Astrocyte (in vitro differentiated cells and primary cell): Measurements from ENCODE around the gene NFAT5. TPM values are rescaled to one million over a fixed set of nuclear protein-coding genes. Genes with fewer than 3 reads are reported as not detected.

ENCODE experiments used
- DNase-seq: peaks from one replicate; pipeline ENCODE4 v3.0.0-alpha.2; 2010; ENCODE audit warnings: low read depth
- FAIRE-seq: peaks from 2 replicates; lab custom pipeline; 2011; peaks lifted over from hg19 to GRCh38; lab: Jason Lieb, UNC
- H2AFZ ChIP-seq: 2 replicates; pipeline ENCODE4 v1.6.0; 2012; ENCODE audit warnings: low read depth, low read length, inconsistent platforms
- H3K27ac ChIP-seq: 2 replicates; pipeline ENCODE4 v1.5.1; 2011; ENCODE audit warnings: low read depth, low read length, inconsistent platforms
- H3K27me3 ChIP-seq: 2 replicates; pipeline ENCODE4 v1.6.0; 2011; ENCODE audit warnings: low read length, inconsistent platforms; ENCODE audit not compliant: insufficient read depth
- H3K36me3 ChIP-seq: 2 replicates; pipeline ENCODE4 v1.5.1; 2011; ENCODE audit warnings: low read length, inconsistent platforms; ENCODE audit not compliant: insufficient read depth
- H3K4me1 ChIP-seq: 2 replicates; pipeline ENCODE4 v1.5.1; 2011; ENCODE audit warnings: low read length, inconsistent platforms; ENCODE audit not compliant: insufficient read depth
- H3K4me2 ChIP-seq: 2 replicates; pipeline ENCODE4 v1.6.0; 2012; ENCODE audit warnings: low read length, inconsistent platforms
- H3K4me3 ChIP-seq: 2 replicates; pipeline ENCODE4 v1.5.1; 2011; ENCODE audit warnings: low read depth, mild to moderate bottlenecking, low read length, inconsistent platforms; ENCODE audit not compliant: insufficient read depth
- H3K79me2 ChIP-seq: 2 replicates; pipeline ENCODE4 v1.6.0; 2012; ENCODE audit warnings: mild to moderate bottlenecking, low read length, inconsistent platforms; ENCODE audit not compliant: insufficient read depth
- H3K9ac ChIP-seq: 2 replicates; pipeline ENCODE4 v1.6.0; 2012; ENCODE audit warnings: mild to moderate bottlenecking, low read length, inconsistent platforms
- H3K9me3 ChIP-seq: 2 replicates; pipeline ENCODE4 v1.5.1; 2012; ENCODE audit warnings: low read depth, mild to moderate bottlenecking, low read length, inconsistent platforms; ENCODE audit not compliant: insufficient read depth
- H4K20me1 ChIP-seq: 2 replicates; pipeline ENCODE4 v1.6.0; 2012; ENCODE audit warnings: low read length, inconsistent platforms; ENCODE audit not compliant: insufficient read depth
- H3K27ac Mint-ChIP-seq: one replicate; pipeline ENCODE4 v1.8.0; 2021; ENCODE audit warnings: mild to moderate bottlenecking, mixed read lengths; ENCODE audit not compliant: unreplicated experiment
- H3K27me3 Mint-ChIP-seq: one replicate; pipeline ENCODE4 v1.8.0; 2021; ENCODE audit warnings: low read depth, mixed read lengths; ENCODE audit not compliant: unreplicated experiment
- H3K36me3 Mint-ChIP-seq: one replicate; pipeline ENCODE4 v1.8.0; 2021; ENCODE audit warnings: low read depth, mixed read lengths; ENCODE audit not compliant: unreplicated experiment
- H3K4me1 Mint-ChIP-seq: one replicate; pipeline ENCODE4 v1.8.0; 2021; ENCODE audit warnings: low read depth, mixed read lengths; ENCODE audit not compliant: unreplicated experiment
- H3K4me3 Mint-ChIP-seq: one replicate; pipeline ENCODE4 v1.8.0; 2021; ENCODE audit warnings: mild to moderate bottlenecking, moderate library complexity, mixed read lengths; ENCODE audit not compliant: unreplicated experiment
- H3K9me3 Mint-ChIP-seq: one replicate; pipeline ENCODE4 v1.8.0; 2021; ENCODE audit warnings: mild to moderate bottlenecking, mixed read lengths; ENCODE audit not compliant: unreplicated experiment
- CTCF ChIP-seq: IDR thresholded peaks from 2 replicates; pipeline ENCODE4 v1.5.1; 2011; ENCODE audit warnings: low read depth, mild to moderate bottlenecking, inconsistent platforms, low read length, moderate library complexity; ENCODE audit not compliant: insufficient read depth
- EZH2 ChIP-seq: IDR thresholded peaks from 2 replicates; pipeline ENCODE4 v1.6.1; 2012; ENCODE audit warnings: mild to moderate bottlenecking, low read length, inconsistent platforms; ENCODE audit not compliant: insufficient read depth
- total RNA-seq: library from RNA; stranded (reverse); gene quantifications from 2 replicates; pipeline ENCODE4 v1.2.1, GENCODE V29; 2021

The NFAT5 gene
- total RNA-seq, 1 donor from 2014 or later: 96.2 TPM

GRCh38 chr16:69535123-69536050, 30.4 kb upstream of the NFAT5 start:
- Histone ChIP-seq H2AFZ (peak overlapping the region; percentile 26), H3K4me1 (peaks cover 17% of the 10 kb centered on the region), H3K36me3 (no peaks in the 10 kb centered on the region), H3K9ac (no peak overlapping the region), H3K9me3 (no peaks in the 10 kb centered on the region), H3K27ac (no peak overlapping the region), H3K4me2 (peak overlapping the region; percentile 33), H4K20me1 (no peaks in the 10 kb centered on the region), H3K27me3 (no peaks in the 10 kb centered on the region), H3K79me2 (no peaks in the 10 kb centered on the region), H3K4me3 (no peak overlapping the region)
- no peaks in the 10 kb centered on the region for H3K36me3 Mint-ChIP-seq
- no peaks in the 10 kb centered on the region for H3K9me3 Mint-ChIP-seq
- TF ChIP-seq EZH2 (no peak), CTCF (no peak)
- peaks cover 20% of the 10 kb centered on the region for H3K4me1 Mint-ChIP-seq
- H3K27ac Mint-ChIP-seq: peak overlapping the region; percentile 3
- FAIRE-seq (no peak), DNase-seq (peak; percentile 46)
- no peak overlapping the region for H3K4me3 Mint-ChIP-seq
- no peaks in the 10 kb centered on the region for H3K27me3 Mint-ChIP-seq

GRCh38 chr16:69537706-69538080, 28.1 kb upstream of the NFAT5 start:
- Histone ChIP-seq H2AFZ (no peak overlapping the region), H3K4me2 (no peak overlapping the region), H3K27ac (no peak overlapping the region), H3K4me1 (peaks cover 11% of the 10 kb centered on the region), H3K4me3 (no peak overlapping the region), H4K20me1 (no peaks in the 10 kb centered on the region), H3K9ac (no peak overlapping the region), H3K27me3 (no peaks in the 10 kb centered on the region), H3K36me3 (no peaks in the 10 kb centered on the region), H3K9me3 (no peaks in the 10 kb centered on the region), H3K79me2 (no peaks in the 10 kb centered on the region)
- H3K4me1 Mint-ChIP-seq: peaks cover 14% of the 10 kb centered on the region
- no peak overlapping the region for H3K4me3 Mint-ChIP-seq
- H3K9me3 Mint-ChIP-seq: no peaks in the 10 kb centered on the region
- FAIRE-seq: no peak
- TF ChIP-seq EZH2 (no peak), CTCF (no peak)
- no peaks in the 10 kb centered on the region for H3K27me3 Mint-ChIP-seq
- DNase-seq: no peak
- no peak overlapping the region for H3K27ac Mint-ChIP-seq
- H3K36me3 Mint-ChIP-seq: no peaks in the 10 kb centered on the region

GRCh38 chr16:69538808-69539207, 27.0 kb upstream of the NFAT5 start:
- Mint-ChIP-seq H3K27ac (no peak overlapping the region), H3K4me1 (peaks cover 9% of the 10 kb centered on the region), H3K4me3 (no peak overlapping the region), H3K9me3 (no peaks in the 10 kb centered on the region), H3K36me3 (no peaks in the 10 kb centered on the region), H3K27me3 (no peaks in the 10 kb centered on the region)
- FAIRE-seq: no peak
- no peak for TF ChIP-seq EZH2
- no peak for TF ChIP-seq CTCF
- Histone ChIP-seq H4K20me1 (no peaks in the 10 kb centered on the region), H2AFZ (no peak overlapping the region), H3K79me2 (no peaks in the 10 kb centered on the region), H3K4me3 (no peak overlapping the region), H3K9me3 (no peaks in the 10 kb centered on the region), H3K27ac (no peak overlapping the region), H3K9ac (no peak overlapping the region), H3K36me3 (no peaks in the 10 kb centered on the region), H3K4me2 (no peak overlapping the region), H3K4me1 (peaks cover 8% of the 10 kb centered on the region), H3K27me3 (no peaks in the 10 kb centered on the region)
- DNase-seq: no peak
